Dedifferentiated amniotic fluid mesenchymal stem cell (primary cell): ENCODE data around the gene ZCCHC7.

Source experiments
- DNase-seq: peaks from one replicate; pipeline ENCODE4 v3.0.0-alpha.2; 2016; ENCODE audit errors: extremely low spot score

Gene ZCCHC7

GRCh38 chr9:37336150-37336549, 215.8 kb downstream of the ZCCHC7 start:
- no peak for DNase-seq

- no peak for DNase-seq
Observed at GRCh38 chr9:37337301-37337890, 217.0 kb downstream of the ZCCHC7 start.

GRCh38 chr9:37338218-37338617, 217.8 kb downstream of the ZCCHC7 start:
- no peak for DNase-seq

GRCh38 chr9:37339923-37340322, 219.5 kb downstream of the ZCCHC7 start:
- no peak for DNase-seq

GRCh38 chr9:37340961-37341360, 220.6 kb downstream of the ZCCHC7 start:
- DNase-seq, result no peak

- no peak for DNase-seq
Observed at GRCh38 chr9:37341704-37342103, 221.3 kb downstream of the ZCCHC7 start.

- DNase-seq, result no peak
Observed at GRCh38 chr9:37342493-37342892, 222.1 kb downstream of the ZCCHC7 start.

GRCh38 chr9:37342895-37343294, 222.5 kb downstream of the ZCCHC7 start:
- DNase-seq, result no peak

- no peak for DNase-seq
Observed at GRCh38 chr9:37343724-37344123, 223.3 kb downstream of the ZCCHC7 start.

- DNase-seq, result no peak
Observed at GRCh38 chr9:37345038-37345437, 224.7 kb downstream of the ZCCHC7 start.

GRCh38 chr9:37348917-37349316, 228.5 kb downstream of the ZCCHC7 start:
- DNase-seq, result no peak

GRCh38 chr9:37350486-37351190, 230.3 kb downstream of the ZCCHC7 start:
- DNase-seq, result no peak

- no peak for DNase-seq
Observed at GRCh38 chr9:37353791-37354190, 233.4 kb downstream of the ZCCHC7 start.

GRCh38 chr9:37362430-37362829, 242.1 kb downstream of the ZCCHC7 start:
- DNase-seq, result no peak

- DNase-seq, result no peak
Observed at GRCh38 chr9:37363124-37363523, 242.8 kb downstream of the ZCCHC7 start.

- DNase-seq, result no peak
Observed at GRCh38 chr9:37364136-37364535, 243.8 kb downstream of the ZCCHC7 start.

GRCh38 chr9:37364751-37365360, 244.5 kb downstream of the ZCCHC7 start:
- DNase-seq, result no peak

GRCh38 chr9:37369671-37370070, 249.3 kb downstream of the ZCCHC7 start:
- no peak for DNase-seq

- no peak for DNase-seq
Observed at GRCh38 chr9:37370282-37370681, 249.9 kb downstream of the ZCCHC7 start.

- DNase-seq, result no peak
Observed at GRCh38 chr9:37370968-37371563, 250.7 kb downstream of the ZCCHC7 start.

GRCh38 chr9:37371565-37372464, 251.4 kb downstream of the ZCCHC7 start:
- DNase-seq, result no peak

- no peak for DNase-seq
Observed at GRCh38 chr9:37372839-37373238, 252.5 kb downstream of the ZCCHC7 start.
